ENCODE measurements around the gene MPP7.

DNA sequence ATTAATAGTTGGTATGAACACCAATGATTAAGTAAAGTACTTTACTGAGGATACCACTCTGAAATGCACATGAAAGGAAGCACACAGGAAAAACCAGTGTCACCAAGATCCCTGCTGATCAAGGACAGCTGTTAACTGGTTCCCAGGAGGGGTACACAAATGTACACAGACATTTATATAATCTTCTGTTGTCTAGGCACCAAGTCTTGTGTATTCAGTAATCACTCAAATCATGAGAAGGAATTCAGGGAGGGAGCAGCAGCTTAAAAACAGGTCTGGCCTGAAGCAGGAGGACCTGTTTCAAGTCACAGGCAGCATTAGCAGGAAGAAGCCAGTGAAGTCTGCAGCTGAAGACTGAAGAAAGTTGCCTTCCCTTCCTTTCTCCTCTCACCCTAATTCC is 18.7 kb downstream of the MPP7 start:
- TF ChIP-seq, protein P1, sequence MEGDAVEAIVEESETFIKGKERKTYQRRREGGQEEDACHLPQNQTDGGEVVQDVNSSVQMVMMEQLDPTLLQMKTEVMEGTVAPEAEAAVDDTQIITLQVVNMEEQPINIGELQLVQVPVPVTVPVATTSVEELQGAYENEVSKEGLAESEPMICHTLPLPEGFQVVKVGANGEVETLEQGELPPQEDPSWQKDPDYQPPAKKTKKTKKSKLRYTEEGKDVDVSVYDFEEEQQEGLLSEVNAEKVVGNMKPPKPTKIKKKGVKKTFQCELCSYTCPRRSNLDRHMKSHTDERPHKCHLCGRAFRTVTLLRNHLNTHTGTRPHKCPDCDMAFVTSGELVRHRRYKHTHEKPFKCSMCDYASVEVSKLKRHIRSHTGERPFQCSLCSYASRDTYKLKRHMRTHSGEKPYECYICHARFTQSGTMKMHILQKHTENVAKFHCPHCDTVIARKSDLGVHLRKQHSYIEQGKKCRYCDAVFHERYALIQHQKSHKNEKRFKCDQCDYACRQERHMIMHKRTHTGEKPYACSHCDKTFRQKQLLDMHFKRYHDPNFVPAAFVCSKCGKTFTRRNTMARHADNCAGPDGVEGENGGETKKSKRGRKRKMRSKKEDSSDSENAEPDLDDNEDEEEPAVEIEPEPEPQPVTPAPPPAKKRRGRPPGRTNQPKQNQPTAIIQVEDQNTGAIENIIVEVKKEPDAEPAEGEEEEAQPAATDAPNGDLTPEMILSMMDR (conservative IDR thresholded peaks at IDR 0.05 in 1 of 2, IDR thresholded peaks at IDR 0.05 in 1 of 2; ENCODE audit: extremely low read depth in 1 of 2, insufficient read depth in 1 of 2, low read depth in 1 of 2, low read length in 2 of 2): no peak
- no peak for TF ChIP-seq EZH2 (IDR thresholded peaks at IDR 0.05; ENCODE audit: borderline replicate concordance, low read length)

All from mammary epithelial cell (primary cell).